ENCODE data around the gene FAM107B. TPM values are rescaled to one million over a fixed set of nuclear protein-coding genes. Genes with fewer than 3 reads are reported as not detected.
A peak's percentile ranks its signal among the peaks of the same experiment; 100 is the strongest.

The FAM107B gene
- total and polyA plus RNA-seq, 2 donors (not counting 3 experiments of a cell fraction or from before 2014, with no cell fraction given), result 39.2 to 176 TPM

DNA sequence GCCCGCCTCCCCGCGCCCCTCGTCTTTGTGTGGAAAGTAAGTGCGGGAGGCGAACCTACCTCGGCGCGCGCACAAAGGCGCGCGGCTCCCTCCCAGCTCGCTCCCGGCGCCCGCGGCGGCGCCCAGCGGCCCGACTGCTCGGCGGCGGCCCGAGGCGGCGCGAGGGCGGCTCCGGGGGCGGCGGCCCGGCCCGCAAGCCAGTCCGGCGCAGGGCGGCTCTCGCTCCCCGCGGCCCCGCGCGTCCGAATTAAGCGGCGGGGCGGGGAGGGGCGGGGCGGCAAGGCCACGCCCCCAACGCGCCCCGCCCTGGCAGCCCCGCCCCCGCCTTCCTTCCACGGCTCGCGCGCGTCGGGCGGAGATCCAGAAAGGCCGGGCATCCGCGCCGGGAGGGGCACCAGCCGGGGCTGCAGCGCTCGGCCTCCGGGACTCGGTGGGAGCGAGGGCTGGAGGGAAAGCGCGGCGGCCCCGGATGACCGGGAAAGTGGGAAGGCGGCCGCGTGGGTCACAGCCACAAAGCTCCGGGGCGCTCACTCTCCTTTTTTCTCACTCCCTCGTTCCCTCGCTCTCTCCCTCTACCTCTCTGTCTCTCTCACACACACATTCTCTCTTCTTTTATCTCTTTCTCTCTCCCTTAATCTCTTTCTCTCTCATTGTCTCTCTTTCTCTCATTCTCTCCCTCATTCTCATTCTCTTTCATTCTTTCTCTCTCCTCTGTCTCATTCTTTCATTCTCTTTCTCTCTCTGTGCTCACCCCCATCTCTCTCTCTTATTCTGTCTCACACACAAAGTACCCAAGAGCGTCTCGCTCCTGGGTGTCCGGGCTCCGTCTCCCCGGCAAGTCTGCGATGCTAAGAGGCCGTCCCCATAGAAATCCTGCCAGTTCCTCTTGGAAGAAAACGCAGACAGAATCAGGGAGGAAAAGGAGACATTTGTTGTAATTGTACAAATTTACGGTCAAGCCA lies 170.2 kb downstream of the FAM107B start:
- TF ChIP-seq POLR2AphosphoS5 (IDR thresholded peaks at IDR 0.05; ENCODE audit: insufficient read depth, low read depth, low read length) (peak; percentile 85), POLR2A (IDR thresholded peaks at IDR 0.05; ENCODE audit: low read depth, low read length) (peak; percentile 85)
- TF ChIP-seq, protein P1, sequence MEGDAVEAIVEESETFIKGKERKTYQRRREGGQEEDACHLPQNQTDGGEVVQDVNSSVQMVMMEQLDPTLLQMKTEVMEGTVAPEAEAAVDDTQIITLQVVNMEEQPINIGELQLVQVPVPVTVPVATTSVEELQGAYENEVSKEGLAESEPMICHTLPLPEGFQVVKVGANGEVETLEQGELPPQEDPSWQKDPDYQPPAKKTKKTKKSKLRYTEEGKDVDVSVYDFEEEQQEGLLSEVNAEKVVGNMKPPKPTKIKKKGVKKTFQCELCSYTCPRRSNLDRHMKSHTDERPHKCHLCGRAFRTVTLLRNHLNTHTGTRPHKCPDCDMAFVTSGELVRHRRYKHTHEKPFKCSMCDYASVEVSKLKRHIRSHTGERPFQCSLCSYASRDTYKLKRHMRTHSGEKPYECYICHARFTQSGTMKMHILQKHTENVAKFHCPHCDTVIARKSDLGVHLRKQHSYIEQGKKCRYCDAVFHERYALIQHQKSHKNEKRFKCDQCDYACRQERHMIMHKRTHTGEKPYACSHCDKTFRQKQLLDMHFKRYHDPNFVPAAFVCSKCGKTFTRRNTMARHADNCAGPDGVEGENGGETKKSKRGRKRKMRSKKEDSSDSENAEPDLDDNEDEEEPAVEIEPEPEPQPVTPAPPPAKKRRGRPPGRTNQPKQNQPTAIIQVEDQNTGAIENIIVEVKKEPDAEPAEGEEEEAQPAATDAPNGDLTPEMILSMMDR (IDR thresholded peaks at IDR 0.05; ENCODE audit: extremely low read depth in 1 of 2, insufficient read depth in 1 of 2, low read depth in 1 of 2, low read length in 2 of 2), result no peak
- POLR2A ChIA-PET, result interaction anchor here (0.7 kb wide), 1 partner anchor 30 kb away, joined by 4 read pairs; no protein-coding TSS in a partner anchor
- no peaks in the 10 kb centered on the region for H3K27me3 ChIP-seq (ENCODE audit: control insufficient read depth in 2 of 2, insufficient read depth in 2 of 2, low read length in 2 of 2)
- intact Hi-C loops (cut with micrococcal nuclease), result loop anchor here (1.0 to 10.0 kb wide), 8 partner anchors 52 to 350 kb away; partner anchors contain the start of genes CDNF, DCLRE1C, HSPA14 and MEIG1
- peak overlapping the region; percentile 65 to 78 (median 76) for H3K4me3 ChIP-seq (replicated peaks in 1 of 3; ENCODE audit: insufficient read depth in 1 of 3, low read depth in 1 of 3, low read length in 3 of 3)
- H3K9me3 ChIP-seq (replicated peaks; ENCODE audit: control insufficient read depth, insufficient read depth, low read length), result no peaks in the 10 kb centered on the region
- no peaks in the 10 kb centered on the region for H3K9me1 ChIP-seq (replicated peaks; ENCODE audit: control insufficient read depth, extremely low read depth, insufficient read depth, low read length)
- peaks cover 44% of the 10 kb centered on the region for H3K79me2 ChIP-seq (ENCODE audit: control insufficient read depth, insufficient read depth, low read length)
- peaks cover 3% of the 10 kb centered on the region for H4K20me1 ChIP-seq (replicated peaks; ENCODE audit: control insufficient read depth, extremely low read depth, insufficient read depth, low read length)
- peaks cover 38% of the 10 kb centered on the region for H3K4me1 ChIP-seq (ENCODE audit: control insufficient read depth, extremely low read depth, insufficient read depth, low read length)
- DNase-seq (ENCODE audit: low read depth, low spot score) (peak; percentile 71), FAIRE-seq (peak; percentile 18)
- peak overlapping the region; percentile 88 for H3K27ac ChIP-seq (ENCODE audit: insufficient read depth, low read depth, low read length)
- CTCF ChIA-PET, result interaction anchor here (1.4 kb wide), 1 partner anchor 219 kb away, joined by 6 read pairs; no protein-coding TSS in a partner anchor
- H3K9ac ChIP-seq (replicated peaks; ENCODE audit: extremely low read depth, insufficient read depth, low read length), result peak overlapping the region; percentile 92
- H3K36me3 ChIP-seq (ENCODE audit: control insufficient read depth in 2 of 2, extremely low read depth in 1 of 2, insufficient read depth in 2 of 2, low read length in 2 of 2), result peaks cover 5 to 6% of the 10 kb centered on the region in 2 experiments
- dilution Hi-C loops (cut with MboI; ENCODE audit: extremely low pct_ligation_motif_present, low sequenced_read_pairs), result no loop called here
- peak overlapping the region; percentile 23 for H2AFZ ChIP-seq (ENCODE audit: low read depth, low read length)
- peak overlapping the region; percentile 92 for H3K4me2 ChIP-seq (ENCODE audit: insufficient read depth, low read length)
- TSS peak; percentile 89 for BruUV-seq (replicated peaks)

All from endothelial cell of umbilical vein (primary cell).